OCI-LY1 (cell line): Measurements from ENCODE around the gene CBLN4.

ENCODE experiments used
- H2AFZ ChIP-seq: fragments of 200-600 bp; sonication (generic), shearing (Covaris generic); 2 replicates; pipeline ENCODE4 v1.6.0; 2014; ENCODE audit warnings: antibody characterized with exemption, mild to moderate bottlenecking, low read length
- H3F3A ChIP-seq: fragments of 200-600 bp; sonication (generic), shearing (Covaris generic); 2 replicates; pipeline ENCODE4 v1.6.0; 2014; ENCODE audit warnings: mild to moderate bottlenecking, antibody characterized with exemption, low read length, moderate library complexity; ENCODE audit not compliant: insufficient read depth
- H3K27ac ChIP-seq: fragments of 200-600 bp; sonication (generic); 2 replicates; pipeline ENCODE4 v1.5.1; 2014; ENCODE audit warnings: low read length, mixed run types, mild to moderate bottlenecking, low read depth; ENCODE audit not compliant: poor library complexity, severe bottlenecking
- H3K27me3 ChIP-seq: fragments of 200-600 bp; sonication (generic); 2 replicates; pipeline ENCODE4 v1.6.0; 2014; ENCODE audit warnings: antibody characterized with exemption, mild to moderate bottlenecking, low read length, moderate library complexity; ENCODE audit not compliant: insufficient read depth
- H3K36me3 ChIP-seq: fragments of 200-600 bp; sonication (generic); 2 replicates; pipeline ENCODE4 v1.6.1; 2014; ENCODE audit warnings: mild to moderate bottlenecking, antibody characterized with exemption, low read length, moderate library complexity, mixed read lengths; ENCODE audit not compliant: insufficient read depth
- H3K4me1 ChIP-seq: fragments of 200-600 bp; sonication (generic); 2 replicates; pipeline ENCODE4 v1.5.1; 2014; ENCODE audit warnings: mild to moderate bottlenecking, low read length, moderate library complexity; ENCODE audit not compliant: insufficient read depth, severe bottlenecking
- H3K4me2 ChIP-seq: fragments of 200-600 bp; sonication (generic), shearing (Covaris generic); 2 replicates; pipeline ENCODE4 v1.6.1; 2014; ENCODE audit warnings: low read length
- H3K4me3 ChIP-seq: fragments of 200-600 bp; sonication (generic); 2 replicates; pipeline ENCODE4 v1.5.1; 2014; ENCODE audit warnings: low read length, low read depth, mild to moderate bottlenecking, mixed read lengths; ENCODE audit not compliant: poor library complexity, severe bottlenecking
- H3K79me2 ChIP-seq: fragments of 200-600 bp; shearing (Covaris generic); 2 replicates; pipeline ENCODE4 v1.6.1; 2016; ENCODE audit warnings: mixed run types, low read length, mixed read lengths; ENCODE audit not compliant: insufficient read depth
- H3K9ac ChIP-seq: fragments of 200-600 bp; sonication (generic), shearing (Covaris generic); 2 replicates; pipeline ENCODE4 v1.6.1; 2014; ENCODE audit warnings: mild to moderate bottlenecking, low read length, mixed read lengths
- H3K9me2 ChIP-seq: fragments of 200-600 bp; sonication (generic), shearing (Covaris generic); 2 replicates; pipeline ENCODE4 v1.6.1; 2014; ENCODE audit warnings: low read depth, mild to moderate bottlenecking, low read length, mixed read lengths
- H3K9me3 ChIP-seq: fragments of 200-600 bp; shearing (Covaris generic); 2 replicates; pipeline ENCODE4 v1.6.1; 2014; ENCODE audit warnings: low read length, mixed read lengths
- H4K20me1 ChIP-seq: fragments of 200-600 bp; sonication (generic), shearing (Covaris generic); 2 replicates; pipeline ENCODE4 v1.6.0; 2016; ENCODE audit warnings: mild to moderate bottlenecking, low read length; ENCODE audit not compliant: insufficient read depth
- EZH2 ChIP-seq: fragments of 200-600 bp; sonication (generic), shearing (Covaris generic); IDR thresholded peaks from 2 replicates; pipeline ENCODE4 v1.8.0; 2017; ENCODE audit warnings: borderline replicate concordance, mixed run types, mild to moderate bottlenecking, antibody characterized with exemption, low read length, moderate library complexity, mixed read lengths
- TF ChIP-seq, protein P1 (sequence below): fragments of 200-600 bp; sonication (generic), shearing (Covaris generic); IDR thresholded peaks from 2 replicates; pipeline ENCODE4 v1.5.1; 2017; ENCODE audit warnings: mild to moderate bottlenecking, antibody characterized with exemption, low read length, moderate library complexity, mixed read lengths

The CBLN4 gene

DNA sequence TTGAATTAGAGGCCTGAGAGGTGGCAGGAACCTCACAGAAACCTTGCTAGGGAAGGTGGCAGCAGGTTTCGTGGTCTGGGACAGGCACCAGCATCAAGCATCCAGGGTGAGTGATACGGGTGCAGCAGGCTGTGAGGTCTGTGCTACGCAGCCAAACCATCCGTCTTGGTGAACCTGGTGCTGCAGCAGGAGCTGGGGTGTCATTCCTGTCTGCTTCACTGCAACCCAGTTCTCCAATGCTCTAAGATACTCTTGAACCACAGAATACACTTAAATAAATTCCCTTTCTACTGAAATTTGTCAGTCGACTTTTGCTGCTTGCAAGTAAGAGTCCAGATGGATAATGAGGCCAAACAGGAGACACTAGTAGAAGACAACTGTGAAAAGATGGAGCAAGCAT is 9.7 kb upstream of the CBLN4 start:
- no peak overlapping the region for H3K4me2 ChIP-seq
- no peak for TF ChIP-seq EZH2
- TF ChIP-seq, protein P1, sequence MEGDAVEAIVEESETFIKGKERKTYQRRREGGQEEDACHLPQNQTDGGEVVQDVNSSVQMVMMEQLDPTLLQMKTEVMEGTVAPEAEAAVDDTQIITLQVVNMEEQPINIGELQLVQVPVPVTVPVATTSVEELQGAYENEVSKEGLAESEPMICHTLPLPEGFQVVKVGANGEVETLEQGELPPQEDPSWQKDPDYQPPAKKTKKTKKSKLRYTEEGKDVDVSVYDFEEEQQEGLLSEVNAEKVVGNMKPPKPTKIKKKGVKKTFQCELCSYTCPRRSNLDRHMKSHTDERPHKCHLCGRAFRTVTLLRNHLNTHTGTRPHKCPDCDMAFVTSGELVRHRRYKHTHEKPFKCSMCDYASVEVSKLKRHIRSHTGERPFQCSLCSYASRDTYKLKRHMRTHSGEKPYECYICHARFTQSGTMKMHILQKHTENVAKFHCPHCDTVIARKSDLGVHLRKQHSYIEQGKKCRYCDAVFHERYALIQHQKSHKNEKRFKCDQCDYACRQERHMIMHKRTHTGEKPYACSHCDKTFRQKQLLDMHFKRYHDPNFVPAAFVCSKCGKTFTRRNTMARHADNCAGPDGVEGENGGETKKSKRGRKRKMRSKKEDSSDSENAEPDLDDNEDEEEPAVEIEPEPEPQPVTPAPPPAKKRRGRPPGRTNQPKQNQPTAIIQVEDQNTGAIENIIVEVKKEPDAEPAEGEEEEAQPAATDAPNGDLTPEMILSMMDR: no peak

DNA sequence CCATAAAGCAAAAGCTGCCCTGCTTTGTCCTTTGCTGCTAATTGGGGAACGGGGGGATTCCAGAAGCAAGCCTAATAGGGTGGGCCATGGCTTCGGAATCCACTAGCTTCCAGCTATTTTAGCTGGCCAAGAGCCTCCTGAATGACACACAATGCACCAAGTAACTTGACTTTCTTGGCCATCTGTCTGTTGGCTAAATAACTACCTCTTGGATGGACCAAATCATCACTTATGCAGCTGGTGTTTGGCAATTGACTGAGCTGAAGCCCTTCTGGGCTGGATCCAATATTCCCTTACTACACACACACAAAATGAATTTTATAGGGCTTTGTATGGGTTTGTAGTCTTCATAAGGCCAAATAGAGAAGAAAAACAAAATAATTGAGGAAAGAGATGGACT is 8.8 kb upstream of the CBLN4 start:
- H4K20me1 ChIP-seq: no peaks in the 10 kb centered on the region
- H3K9me3 ChIP-seq: no peaks in the 10 kb centered on the region
- H3K4me1 ChIP-seq: no peaks in the 10 kb centered on the region
- no peaks in the 10 kb centered on the region for H3K9me2 ChIP-seq
- TF ChIP-seq, protein P1: no peak
- no peak for TF ChIP-seq EZH2
- no peak overlapping the region for H3K4me2 ChIP-seq
- no peak overlapping the region for H3K4me3 ChIP-seq
- H3K27ac ChIP-seq: no peak overlapping the region
- no peak overlapping the region for H2AFZ ChIP-seq
- no peaks in the 10 kb centered on the region for H3K36me3 ChIP-seq
- H3F3A ChIP-seq: no peaks in the 10 kb centered on the region
- no peak overlapping the region for H3K9ac ChIP-seq
- H3K27me3 ChIP-seq: no peaks in the 10 kb centered on the region
- H3K79me2 ChIP-seq: no peaks in the 10 kb centered on the region

More for the DNA sequence above, 9.7 kb upstream of the CBLN4 start:
- Histone ChIP-seq H3K9me3 (no peaks in the 10 kb centered on the region), H2AFZ (no peak overlapping the region), H3K4me1 (no peaks in the 10 kb centered on the region), H3K9me2 (no peaks in the 10 kb centered on the region), H3K9ac (no peak overlapping the region), H3K27me3 (no peaks in the 10 kb centered on the region), H3K27ac (no peak overlapping the region), H3K36me3 (no peaks in the 10 kb centered on the region), H3F3A (no peaks in the 10 kb centered on the region), H3K79me2 (no peaks in the 10 kb centered on the region), H3K4me3 (no peak overlapping the region), H4K20me1 (no peaks in the 10 kb centered on the region)

DNA sequence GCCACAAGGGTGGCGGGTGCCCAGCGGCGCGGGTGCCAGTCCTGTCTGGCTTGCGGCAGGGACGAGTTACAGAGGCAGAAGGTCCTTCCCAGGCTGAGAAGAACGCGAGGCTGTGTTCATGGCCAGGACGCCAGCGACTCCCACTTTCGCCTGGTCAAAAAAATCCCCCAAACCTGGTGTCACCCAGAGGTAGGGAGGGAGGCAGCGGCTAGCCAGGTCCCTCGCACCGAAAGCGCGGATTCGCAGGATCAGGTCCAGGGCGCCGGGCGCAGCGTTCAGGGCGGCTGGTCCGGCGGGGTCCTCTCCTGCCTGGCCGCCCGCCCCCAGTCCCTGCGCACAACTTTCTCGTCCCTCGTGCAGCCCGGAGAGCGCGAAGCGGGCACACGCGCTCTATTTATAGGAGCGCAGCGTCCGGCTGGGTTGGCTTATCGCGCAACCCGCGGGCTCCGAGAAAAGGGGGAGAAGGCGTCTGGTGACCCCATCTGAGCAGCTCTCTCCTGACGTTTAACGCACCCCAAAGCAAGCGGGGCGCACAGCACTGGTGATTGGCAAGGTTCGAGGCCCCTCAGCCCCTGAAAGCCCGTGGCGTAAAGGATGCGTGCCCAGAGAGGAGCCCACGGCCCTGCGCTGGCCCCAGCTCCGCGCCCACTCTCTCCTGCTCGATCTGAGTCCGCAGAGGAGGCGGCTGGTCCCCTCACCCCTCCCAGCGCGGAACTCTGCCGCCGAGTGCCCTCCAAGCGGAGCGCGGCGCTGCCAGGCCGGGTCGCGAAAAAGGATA is 519 bp downstream of the CBLN4 start:
- Histone ChIP-seq H3K4me2 (no peak overlapping the region), H3K9me2 (no peaks in the 10 kb centered on the region), H3K27ac (no peak overlapping the region), H3K4me1 (no peaks in the 10 kb centered on the region), H4K20me1 (no peaks in the 10 kb centered on the region), H3K27me3 (no peaks in the 10 kb centered on the region), H3K9ac (no peak overlapping the region), H3F3A (no peaks in the 10 kb centered on the region), H3K36me3 (no peaks in the 10 kb centered on the region), H3K4me3 (no peak overlapping the region), H2AFZ (no peak overlapping the region), H3K9me3 (no peaks in the 10 kb centered on the region), H3K79me2 (no peaks in the 10 kb centered on the region)
- no peak for TF ChIP-seq EZH2
- TF ChIP-seq, protein P1: no peak
